ENCODE measurements around the gene CCT3.

Gene CCT3

GRCh38 chr1:156281693-156282478 lies 56.2 kb downstream of the CCT3 start:
- DNase-seq (ENCODE audit: low read depth in 2 of 2), result no peak

GRCh38 chr1:156281281-156281680 lies 56.8 kb downstream of the CCT3 start:
- no peak for DNase-seq (ENCODE audit: low read depth in 2 of 2)

- DNase-seq (ENCODE audit: low read depth in 2 of 2), result no peak
Measured at GRCh38 chr1:156279837-156280236, 58.3 kb downstream of the CCT3 start.

- no peak for DNase-seq (ENCODE audit: low read depth in 2 of 2)
Measured at GRCh38 chr1:156276966-156277381, 61.1 kb downstream of the CCT3 start.

GRCh38 chr1:156276532-156276931 lies 61.6 kb downstream of the CCT3 start:
- DNase-seq (ENCODE audit: low read depth in 2 of 2), result no peak

GRCh38 chr1:156270314-156270713 lies 67.8 kb downstream of the CCT3 start:
- DNase-seq (ENCODE audit: low read depth in 2 of 2), result no peak

GRCh38 chr1:156268336-156268735 lies 69.8 kb downstream of the CCT3 start:
- no peak for DNase-seq (ENCODE audit: low read depth in 2 of 2)

- DNase-seq (ENCODE audit: low read depth in 2 of 2), result no peak
Measured at GRCh38 chr1:156266051-156266450, 72.0 kb downstream of the CCT3 start.

- DNase-seq (ENCODE audit: low read depth in 2 of 2), result no peak
Measured at GRCh38 chr1:156263288-156263655, 74.8 kb downstream of the CCT3 start.

- DNase-seq (ENCODE audit: low read depth in 2 of 2), result peak; percentile 21 to 35
Measured at GRCh38 chr1:156262461-156263287, 75.4 kb downstream of the CCT3 start.

- DNase-seq (ENCODE audit: low read depth in 2 of 2), result no peak
Measured at GRCh38 chr1:156260896-156261295, 77.2 kb downstream of the CCT3 start.

- DNase-seq (ENCODE audit: low read depth in 2 of 2), result no peak
Measured at GRCh38 chr1:156259805-156260204, 78.3 kb downstream of the CCT3 start.
